SK-N-SH treated with all-trans-retinoic acid at 6 μM for 48 hours (cell line): Measurements from ENCODE around the gene LTBR.

Experiments
- ATAC-seq: fragments of 200-7000 bp; cut with Tn5 transposase; 3 replicates; pipeline ENCODE4 v1.9.1; 2020; ENCODE audit warnings: mild to moderate bottlenecking, moderate library complexity
- ARNTL ChIP-seq: fragments of 450-650 bp; formaldehyde crosslinking; IDR thresholded peaks from 2 replicates; pipeline ENCODE4 v1.5.0; 2020; ENCODE audit warnings: low read depth, mild to moderate bottlenecking, moderate library complexity, borderline replicate concordance
- BACH2 ChIP-seq: fragments of 250-450 bp; sonication (Bioruptor Pico); IDR thresholded peaks from 2 replicates; pipeline ENCODE4 v1.9.0; 2021; ENCODE audit warnings: mild to moderate bottlenecking, borderline replicate concordance
- CSDC2 ChIP-seq: fragments of 250-450 bp; sonication (Bioruptor Pico); IDR thresholded peaks from 2 replicates; pipeline ENCODE4 v1.5.0; 2020; ENCODE audit warnings: mild to moderate bottlenecking, moderate library complexity
- GLIS3 ChIP-seq: fragments of 250-450 bp; sonication (Bioruptor Pico); IDR thresholded peaks from 2 replicates; pipeline ENCODE4 v1.5.0; 2020; ENCODE audit warnings: mild to moderate bottlenecking, moderate library complexity
- PPARA ChIP-seq: fragments of 250-450 bp; sonication (Bioruptor Pico); IDR thresholded peaks from 2 replicates; pipeline ENCODE4 v1.5.0; 2020; ENCODE audit warnings: mild to moderate bottlenecking, borderline replicate concordance
- RARB ChIP-seq: fragments of 250-450 bp; sonication (Bioruptor Pico); IDR thresholded peaks from 2 replicates; pipeline ENCODE4 v1.8.0; 2021; ENCODE audit warnings: mild to moderate bottlenecking, moderate library complexity
- TCF4 ChIP-seq: fragments of 250-450 bp; sonication (Bioruptor Pico); IDR thresholded peaks from 2 replicates; pipeline ENCODE4 v1.8.0; 2021; ENCODE audit warnings: mild to moderate bottlenecking, moderate library complexity, borderline replicate concordance
- TOX ChIP-seq: fragments of 250-450 bp; sonication (Bioruptor Pico); IDR thresholded peaks from 2 replicates; pipeline ENCODE4 v1.8.0; 2021; ENCODE audit warnings: mild to moderate bottlenecking, moderate library complexity, borderline replicate concordance
- ZC3H10 ChIP-seq: fragments of 250-450 bp; sonication (Bioruptor Pico); IDR thresholded peaks from 2 replicates; pipeline ENCODE4 v1.5.1; 2021; ENCODE audit warnings: mild to moderate bottlenecking, moderate library complexity
- ZFP3 ChIP-seq: fragments of 250-450 bp; sonication (Bioruptor Pico); IDR thresholded peaks from 2 replicates; pipeline ENCODE4 v1.5.0; 2020; ENCODE audit warnings: mild to moderate bottlenecking, moderate library complexity
- ZNF565 ChIP-seq: fragments of 450-650 bp; formaldehyde crosslinking; conservative IDR thresholded peaks from 2 replicates; pipeline ENCODE4 v1.5.0; 2020; ENCODE audit warnings: low read depth, mild to moderate bottlenecking, moderate library complexity
- ZNF70 ChIP-seq: fragments of 450-650 bp; formaldehyde crosslinking; IDR thresholded peaks from 2 replicates; pipeline ENCODE4 v1.5.0; 2020; ENCODE audit warnings: mild to moderate bottlenecking, moderate library complexity
- ZNF8 ChIP-seq: fragments of 450-650 bp; formaldehyde crosslinking; IDR thresholded peaks from 2 replicates; pipeline ENCODE4 v1.5.0; 2020; ENCODE audit warnings: mild to moderate bottlenecking, moderate library complexity
- TF ChIP-seq, protein P1 (sequence below): fragments of 250-450 bp; sonication (Bioruptor Pico); IDR thresholded peaks from 2 replicates; pipeline ENCODE4 v1.5.0; 2020; ENCODE audit warnings: mild to moderate bottlenecking, moderate library complexity
- TF ChIP-seq, protein P2 (sequence below): fragments of 250-450 bp; sonication (Bioruptor Pico); IDR thresholded peaks from 2 replicates; pipeline ENCODE4 v1.8.0; 2020; ENCODE audit warnings: mild to moderate bottlenecking, moderate library complexity, borderline replicate concordance
- TF ChIP-seq, protein P3 (sequence below): fragments of 250-450 bp; sonication (Bioruptor Pico); IDR thresholded peaks from 2 replicates; pipeline ENCODE4 v1.5.1; 2020; ENCODE audit warnings: low read depth, mild to moderate bottlenecking, moderate library complexity
- TF ChIP-seq, protein P4 (sequence below): fragments of 250-450 bp; sonication (Bioruptor Pico); IDR thresholded peaks from 2 replicates; pipeline ENCODE4 v1.5.1; 2021; ENCODE audit warnings: mild to moderate bottlenecking, moderate library complexity
- TF ChIP-seq, protein P5 (sequence below): fragments of 250-450 bp; sonication (Bioruptor Pico); IDR thresholded peaks from 2 replicates; pipeline ENCODE4 v1.8.0; 2021; ENCODE audit warnings: low read depth, mild to moderate bottlenecking, moderate library complexity, borderline replicate concordance

LTBR gene

DNA sequence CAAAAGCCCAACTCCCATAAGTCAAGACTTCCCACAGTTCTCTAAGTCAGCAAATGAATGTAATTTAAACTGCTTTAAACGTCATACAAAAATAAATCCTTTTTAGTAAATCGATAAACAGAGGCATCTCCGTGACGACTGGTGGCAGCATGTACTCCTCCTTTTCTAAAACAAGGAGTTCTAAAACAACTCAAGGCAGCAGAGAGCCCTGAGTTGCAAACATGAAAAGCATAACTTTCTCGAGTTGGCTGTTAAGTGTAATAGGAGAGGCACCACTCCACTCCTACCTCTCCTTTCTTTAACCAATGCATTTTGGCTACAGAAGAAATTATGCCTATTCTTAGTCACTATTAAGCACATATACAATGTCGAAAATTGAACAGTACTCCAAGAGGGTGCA is 22.0 kb downstream of the LTBR start:
- ATAC-seq: no peak
- TF ChIP-seq ZNF70 (CRISPR knock-in tag) (no peak), ZC3H10 (CRISPR knock-in tag) (no peak), PPARA (CRISPR knock-in tag) (no peak), CSDC2 (CRISPR knock-in tag) (no peak), ZNF8 (CRISPR knock-in tag) (no peak), RARB (no peak), BACH2 (no peak), ARNTL (CRISPR knock-in tag) (no peak)
- TF ChIP-seq, protein P1, sequence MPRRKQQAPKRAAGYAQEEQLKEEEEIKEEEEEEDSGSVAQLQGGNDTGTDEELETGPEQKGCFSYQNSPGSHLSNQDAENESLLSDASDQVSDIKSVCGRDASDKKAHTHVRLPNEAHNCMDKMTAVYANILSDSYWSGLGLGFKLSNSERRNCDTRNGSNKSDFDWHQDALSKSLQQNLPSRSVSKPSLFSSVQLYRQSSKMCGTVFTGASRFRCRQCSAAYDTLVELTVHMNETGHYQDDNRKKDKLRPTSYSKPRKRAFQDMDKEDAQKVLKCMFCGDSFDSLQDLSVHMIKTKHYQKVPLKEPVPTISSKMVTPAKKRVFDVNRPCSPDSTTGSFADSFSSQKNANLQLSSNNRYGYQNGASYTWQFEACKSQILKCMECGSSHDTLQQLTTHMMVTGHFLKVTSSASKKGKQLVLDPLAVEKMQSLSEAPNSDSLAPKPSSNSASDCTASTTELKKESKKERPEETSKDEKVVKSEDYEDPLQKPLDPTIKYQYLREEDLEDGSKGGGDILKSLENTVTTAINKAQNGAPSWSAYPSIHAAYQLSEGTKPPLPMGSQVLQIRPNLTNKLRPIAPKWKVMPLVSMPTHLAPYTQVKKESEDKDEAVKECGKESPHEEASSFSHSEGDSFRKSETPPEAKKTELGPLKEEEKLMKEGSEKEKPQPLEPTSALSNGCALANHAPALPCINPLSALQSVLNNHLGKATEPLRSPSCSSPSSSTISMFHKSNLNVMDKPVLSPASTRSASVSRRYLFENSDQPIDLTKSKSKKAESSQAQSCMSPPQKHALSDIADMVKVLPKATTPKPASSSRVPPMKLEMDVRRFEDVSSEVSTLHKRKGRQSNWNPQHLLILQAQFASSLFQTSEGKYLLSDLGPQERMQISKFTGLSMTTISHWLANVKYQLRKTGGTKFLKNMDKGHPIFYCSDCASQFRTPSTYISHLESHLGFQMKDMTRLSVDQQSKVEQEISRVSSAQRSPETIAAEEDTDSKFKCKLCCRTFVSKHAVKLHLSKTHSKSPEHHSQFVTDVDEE (CRISPR knock-in tag): no peak
- TF ChIP-seq, all 23 proteins: peak for 0

DNA sequence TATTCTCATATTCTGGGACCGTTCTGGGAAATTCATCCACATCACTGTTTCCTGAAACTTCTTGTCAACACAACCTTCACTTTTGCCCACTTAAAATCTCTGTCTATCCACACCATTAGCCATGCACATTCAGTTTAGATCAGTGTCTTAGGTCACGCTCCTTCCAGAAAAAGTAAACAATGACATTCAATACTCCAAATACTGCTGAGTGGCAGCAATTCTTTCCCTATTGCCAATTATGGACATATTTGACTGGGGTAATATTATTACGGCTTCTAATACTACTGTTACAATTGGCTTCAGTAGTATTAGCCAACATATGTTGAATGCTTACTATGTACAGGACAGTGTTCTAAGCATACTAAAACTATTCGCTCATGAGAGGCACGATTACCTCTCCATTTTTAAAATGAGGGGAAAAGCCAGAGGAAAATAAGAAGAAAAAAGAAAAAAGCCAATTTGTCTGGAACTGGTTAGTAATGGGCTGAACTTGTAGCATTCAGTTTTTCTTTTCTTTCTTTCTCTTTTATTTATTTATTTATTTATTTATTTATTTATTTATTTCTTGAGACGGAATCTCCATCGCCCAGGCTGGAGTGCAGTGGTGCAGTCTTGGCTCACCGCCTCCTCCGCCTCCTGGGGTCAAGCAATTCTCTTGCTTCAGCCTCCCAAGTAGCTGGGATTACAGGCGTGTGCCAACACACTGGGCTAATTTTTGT is 23.4 kb downstream of the LTBR start:
- TF ChIP-seq, protein P1 (CRISPR knock-in tag): no peak
- TF ChIP-seq, protein P2, sequence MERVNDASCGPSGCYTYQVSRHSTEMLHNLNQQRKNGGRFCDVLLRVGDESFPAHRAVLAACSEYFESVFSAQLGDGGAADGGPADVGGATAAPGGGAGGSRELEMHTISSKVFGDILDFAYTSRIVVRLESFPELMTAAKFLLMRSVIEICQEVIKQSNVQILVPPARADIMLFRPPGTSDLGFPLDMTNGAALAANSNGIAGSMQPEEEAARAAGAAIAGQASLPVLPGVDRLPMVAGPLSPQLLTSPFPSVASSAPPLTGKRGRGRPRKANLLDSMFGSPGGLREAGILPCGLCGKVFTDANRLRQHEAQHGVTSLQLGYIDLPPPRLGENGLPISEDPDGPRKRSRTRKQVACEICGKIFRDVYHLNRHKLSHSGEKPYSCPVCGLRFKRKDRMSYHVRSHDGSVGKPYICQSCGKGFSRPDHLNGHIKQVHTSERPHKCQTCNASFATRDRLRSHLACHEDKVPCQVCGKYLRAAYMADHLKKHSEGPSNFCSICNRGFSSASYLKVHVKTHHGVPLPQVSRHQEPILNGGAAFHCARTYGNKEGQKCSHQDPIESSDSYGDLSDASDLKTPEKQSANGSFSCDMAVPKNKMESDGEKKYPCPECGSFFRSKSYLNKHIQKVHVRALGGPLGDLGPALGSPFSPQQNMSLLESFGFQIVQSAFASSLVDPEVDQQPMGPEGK (CRISPR knock-in tag): no peak
- no peak for ATAC-seq

DNA sequence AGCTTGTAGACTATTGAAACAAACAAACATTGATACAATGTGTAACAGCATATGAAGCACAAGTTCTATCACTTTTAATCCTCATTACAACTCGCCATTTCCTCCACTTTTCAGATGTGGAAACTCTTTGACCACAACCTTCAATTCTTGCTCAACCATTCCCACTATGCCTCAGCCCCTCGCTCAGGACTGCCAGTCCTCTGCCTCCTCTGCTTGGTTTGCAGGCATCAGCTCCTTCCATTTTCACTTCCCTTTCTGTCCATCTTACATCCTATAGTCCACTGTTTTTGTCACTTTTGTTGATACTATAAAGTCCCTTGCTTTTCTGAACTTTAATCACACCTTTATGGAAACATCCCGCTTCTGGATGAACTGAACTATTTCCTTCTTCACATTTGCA is 32.6 kb downstream of the LTBR start:
- no peak for ATAC-seq
- TF ChIP-seq, protein P3, sequence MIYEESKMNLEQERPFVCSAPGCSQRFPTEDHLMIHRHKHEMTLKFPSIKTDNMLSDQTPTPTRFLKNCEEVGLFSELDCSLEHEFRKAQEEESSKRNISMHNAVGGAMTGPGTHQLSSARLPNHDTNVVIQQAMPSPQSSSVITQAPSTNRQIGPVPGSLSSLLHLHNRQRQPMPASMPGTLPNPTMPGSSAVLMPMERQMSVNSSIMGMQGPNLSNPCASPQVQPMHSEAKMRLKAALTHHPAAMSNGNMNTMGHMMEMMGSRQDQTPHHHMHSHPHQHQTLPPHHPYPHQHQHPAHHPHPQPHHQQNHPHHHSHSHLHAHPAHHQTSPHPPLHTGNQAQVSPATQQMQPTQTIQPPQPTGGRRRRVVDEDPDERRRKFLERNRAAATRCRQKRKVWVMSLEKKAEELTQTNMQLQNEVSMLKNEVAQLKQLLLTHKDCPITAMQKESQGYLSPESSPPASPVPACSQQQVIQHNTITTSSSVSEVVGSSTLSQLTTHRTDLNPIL: no peak
- TF ChIP-seq, protein P1 (CRISPR knock-in tag): no peak
- TF ChIP-seq ZNF565 (CRISPR knock-in tag) (no peak), PPARA (CRISPR knock-in tag) (no peak), ZNF8 (CRISPR knock-in tag) (no peak), GLIS3 (CRISPR knock-in tag) (no peak), TOX (CRISPR knock-in tag) (no peak), CSDC2 (CRISPR knock-in tag) (no peak), TCF4 (CRISPR knock-in tag) (no peak), ZFP3 (no peak), RARB (no peak)
- TF ChIP-seq, protein P2 (CRISPR knock-in tag): no peak
- TF ChIP-seq, protein P4, sequence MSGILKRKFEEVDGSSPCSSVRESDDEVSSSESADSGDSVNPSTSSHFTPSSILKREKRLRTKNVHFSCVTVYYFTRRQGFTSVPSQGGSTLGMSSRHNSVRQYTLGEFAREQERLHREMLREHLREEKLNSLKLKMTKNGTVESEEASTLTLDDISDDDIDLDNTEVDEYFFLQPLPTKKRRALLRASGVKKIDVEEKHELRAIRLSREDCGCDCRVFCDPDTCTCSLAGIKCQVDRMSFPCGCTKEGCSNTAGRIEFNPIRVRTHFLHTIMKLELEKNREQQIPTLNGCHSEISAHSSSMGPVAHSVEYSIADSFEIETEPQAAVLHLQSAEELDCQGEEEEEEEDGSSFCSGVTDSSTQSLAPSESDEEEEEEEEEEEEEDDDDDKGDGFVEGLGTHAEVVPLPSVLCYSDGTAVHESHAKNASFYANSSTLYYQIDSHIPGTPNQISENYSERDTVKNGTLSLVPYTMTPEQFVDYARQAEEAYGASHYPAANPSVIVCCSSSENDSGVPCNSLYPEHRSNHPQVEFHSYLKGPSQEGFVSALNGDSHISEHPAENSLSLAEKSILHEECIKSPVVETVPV: no peak
- TF ChIP-seq, protein P5, sequence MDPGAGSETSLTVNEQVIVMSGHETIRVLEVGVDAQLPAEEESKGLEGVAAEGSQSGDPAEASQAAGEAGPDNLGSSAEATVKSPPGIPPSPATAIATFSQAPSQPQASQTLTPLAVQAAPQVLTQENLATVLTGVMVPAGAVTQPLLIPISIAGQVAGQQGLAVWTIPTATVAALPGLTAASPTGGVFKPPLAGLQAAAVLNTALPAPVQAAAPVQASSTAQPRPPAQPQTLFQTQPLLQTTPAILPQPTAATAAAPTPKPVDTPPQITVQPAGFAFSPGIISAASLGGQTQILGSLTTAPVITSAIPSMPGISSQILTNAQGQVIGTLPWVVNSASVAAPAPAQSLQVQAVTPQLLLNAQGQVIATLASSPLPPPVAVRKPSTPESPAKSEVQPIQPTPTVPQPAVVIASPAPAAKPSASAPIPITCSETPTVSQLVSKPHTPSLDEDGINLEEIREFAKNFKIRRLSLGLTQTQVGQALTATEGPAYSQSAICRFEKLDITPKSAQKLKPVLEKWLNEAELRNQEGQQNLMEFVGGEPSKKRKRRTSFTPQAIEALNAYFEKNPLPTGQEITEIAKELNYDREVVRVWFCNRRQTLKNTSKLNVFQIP (CRISPR knock-in tag): no peak
- TF ChIP-seq, all 23 proteins: peak for 0
